ENCODE results near the gene UTP18. TPM values are rescaled to one million over a fixed set of nuclear protein-coding genes. Genes with fewer than 3 reads are reported as not detected.

Gene UTP18
- total and polyA plus RNA-seq, 2 of the 13 experiments (the other 11 are each of a cell fraction or from before 2014, with no cell fraction given), result 35.2 to 104 TPM

GRCh38 chr17:51259564-51260236 is 646 bp upstream of the UTP18 start, which contains the start of gene MBTD1 (continued):
- TF ChIP-seq ZNF318 (CRISPR knock-in tag; IDR thresholded peaks at IDR 0.05) (no peak), REXO4 (CRISPR knock-in tag; IDR thresholded peaks at IDR 0.05; ENCODE audit: borderline replicate concordance) (no peak), NFATC3 (CRISPR knock-in tag; IDR thresholded peaks at IDR 0.05) (no peak), CENPX (CRISPR knock-in tag; IDR thresholded peaks at IDR 0.05) (no peak), ZIK1 (CRISPR knock-in tag; IDR thresholded peaks at IDR 0.05; ENCODE audit: borderline replicate concordance, low read depth) (peak; percentile 16; the same call in 1 of the 2 replicates), NFE2 (CRISPR knock-in tag; IDR thresholded peaks at IDR 0.05) (no peak), TAF15 (IDR thresholded peaks at IDR 0.05; ENCODE audit: low read depth, low read length, poor library complexity, severe bottlenecking) (no peak), ZXDC (CRISPR knock-in tag; IDR thresholded peaks at IDR 0.05) (no peak; the same call in 1 of the 2 replicates), ZNF292 (CRISPR knock-in tag; IDR thresholded peaks at IDR 0.05; ENCODE audit: borderline replicate concordance, low read depth) (no peak)
- TF ChIP-seq, protein P1, sequence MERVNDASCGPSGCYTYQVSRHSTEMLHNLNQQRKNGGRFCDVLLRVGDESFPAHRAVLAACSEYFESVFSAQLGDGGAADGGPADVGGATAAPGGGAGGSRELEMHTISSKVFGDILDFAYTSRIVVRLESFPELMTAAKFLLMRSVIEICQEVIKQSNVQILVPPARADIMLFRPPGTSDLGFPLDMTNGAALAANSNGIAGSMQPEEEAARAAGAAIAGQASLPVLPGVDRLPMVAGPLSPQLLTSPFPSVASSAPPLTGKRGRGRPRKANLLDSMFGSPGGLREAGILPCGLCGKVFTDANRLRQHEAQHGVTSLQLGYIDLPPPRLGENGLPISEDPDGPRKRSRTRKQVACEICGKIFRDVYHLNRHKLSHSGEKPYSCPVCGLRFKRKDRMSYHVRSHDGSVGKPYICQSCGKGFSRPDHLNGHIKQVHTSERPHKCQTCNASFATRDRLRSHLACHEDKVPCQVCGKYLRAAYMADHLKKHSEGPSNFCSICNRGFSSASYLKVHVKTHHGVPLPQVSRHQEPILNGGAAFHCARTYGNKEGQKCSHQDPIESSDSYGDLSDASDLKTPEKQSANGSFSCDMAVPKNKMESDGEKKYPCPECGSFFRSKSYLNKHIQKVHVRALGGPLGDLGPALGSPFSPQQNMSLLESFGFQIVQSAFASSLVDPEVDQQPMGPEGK (CRISPR knock-in tag; IDR thresholded peaks at IDR 0.05), result peak; percentile 85
- TF ChIP-seq, protein P2, sequence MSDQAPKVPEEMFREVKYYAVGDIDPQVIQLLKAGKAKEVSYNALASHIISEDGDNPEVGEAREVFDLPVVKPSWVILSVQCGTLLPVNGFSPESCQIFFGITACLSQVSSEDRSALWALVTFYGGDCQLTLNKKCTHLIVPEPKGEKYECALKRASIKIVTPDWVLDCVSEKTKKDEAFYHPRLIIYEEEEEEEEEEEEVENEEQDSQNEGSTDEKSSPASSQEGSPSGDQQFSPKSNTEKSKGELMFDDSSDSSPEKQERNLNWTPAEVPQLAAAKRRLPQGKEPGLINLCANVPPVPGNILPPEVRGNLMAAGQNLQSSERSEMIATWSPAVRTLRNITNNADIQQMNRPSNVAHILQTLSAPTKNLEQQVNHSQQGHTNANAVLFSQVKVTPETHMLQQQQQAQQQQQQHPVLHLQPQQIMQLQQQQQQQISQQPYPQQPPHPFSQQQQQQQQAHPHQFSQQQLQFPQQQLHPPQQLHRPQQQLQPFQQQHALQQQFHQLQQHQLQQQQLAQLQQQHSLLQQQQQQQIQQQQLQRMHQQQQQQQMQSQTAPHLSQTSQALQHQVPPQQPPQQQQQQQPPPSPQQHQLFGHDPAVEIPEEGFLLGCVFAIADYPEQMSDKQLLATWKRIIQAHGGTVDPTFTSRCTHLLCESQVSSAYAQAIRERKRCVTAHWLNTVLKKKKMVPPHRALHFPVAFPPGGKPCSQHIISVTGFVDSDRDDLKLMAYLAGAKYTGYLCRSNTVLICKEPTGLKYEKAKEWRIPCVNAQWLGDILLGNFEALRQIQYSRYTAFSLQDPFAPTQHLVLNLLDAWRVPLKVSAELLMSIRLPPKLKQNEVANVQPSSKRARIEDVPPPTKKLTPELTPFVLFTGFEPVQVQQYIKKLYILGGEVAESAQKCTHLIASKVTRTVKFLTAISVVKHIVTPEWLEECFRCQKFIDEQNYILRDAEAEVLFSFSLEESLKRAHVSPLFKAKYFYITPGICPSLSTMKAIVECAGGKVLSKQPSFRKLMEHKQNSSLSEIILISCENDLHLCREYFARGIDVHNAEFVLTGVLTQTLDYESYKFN (CRISPR knock-in tag; conservative IDR thresholded peaks at IDR 0.05), result no peak; the same call in 1 of the 2 replicates

Data from HepG2 (cell line).